Caco-2 (cell line): Measurements from ENCODE around the gene ABHD2. TPM values are rescaled to one million over a fixed set of nuclear protein-coding genes. Genes with fewer than 3 reads are reported as not detected.

Source experiments
- BruUV-seq: library from RNA; stranded (reverse); fragments of 400-500 nt; replicated peaks from 2 replicates; lab custom pipeline; 2021; lab: Mats Ljungman, UMichigan
- CTCF ChIA-PET: fragments of 300-600 bp; sonication (Branson Sonifier 250); formaldehyde crosslinking; loops from one replicate; lab custom pipeline; 2022; ENCODE audit warnings: antibody characterized with exemption; lab: Charles Lee
- POLR2A ChIA-PET: fragments of 300-600 bp; sonication (Branson Sonifier 250); formaldehyde crosslinking; loops from one replicate; lab custom pipeline; 2022; ENCODE audit warnings: antibody characterized with exemption; lab: Charles Lee
- DNase-seq, 2 experiments: peaks; one replicate each; pipeline versions ENCODE4 v3.0.0 to v3.0.0-alpha.2; 2020 to 2022
- H3K27me3 ChIP-seq: replicated peaks from 2 replicates; pipeline ENCODE4 v1.6.0; 2011; ENCODE audit warnings: low read length; ENCODE audit not compliant: control insufficient read depth, insufficient read depth
- H3K36me3 ChIP-seq: 2 replicates; pipeline ENCODE4 v1.5.1; 2011; ENCODE audit warnings: low read length; ENCODE audit not compliant: control insufficient read depth, insufficient read depth
- H3K4me1 ChIP-seq: fragments of 250-450 bp; sonication (Bioruptor Pico); 2 replicates; pipeline ENCODE4 v1.5.1; 2020; ENCODE audit warnings: mild to moderate bottlenecking
- H3K4me3 ChIP-seq: 2 replicates; pipeline ENCODE4 v1.5.1; 2011; ENCODE audit warnings: low read depth, mild to moderate bottlenecking, control low read depth, low read length
- H3K9me3 ChIP-seq: fragments of 250-450 bp; sonication (Bioruptor Pico); 2 replicates; pipeline ENCODE4 v1.5.1; 2020; ENCODE audit warnings: mild to moderate bottlenecking, moderate library complexity
- H3K27ac Mint-ChIP-seq: one replicate; pipeline ENCODE4 v1.8.0; 2022; ENCODE audit warnings: mixed read lengths; ENCODE audit not compliant: unreplicated experiment
- H3K27me3 Mint-ChIP-seq: one replicate; pipeline ENCODE4 v1.8.0; 2022; ENCODE audit warnings: mixed read lengths; ENCODE audit not compliant: insufficient read depth, unreplicated experiment
- H3K36me3 Mint-ChIP-seq: one replicate; pipeline ENCODE4 v1.8.0; 2022; ENCODE audit warnings: mild to moderate bottlenecking, mixed read lengths; ENCODE audit not compliant: insufficient read depth, unreplicated experiment
- H3K4me1 Mint-ChIP-seq: one replicate; pipeline ENCODE4 v1.8.0; 2022; ENCODE audit warnings: low read depth, mixed read lengths; ENCODE audit not compliant: unreplicated experiment
- H3K4me3 Mint-ChIP-seq: one replicate; pipeline ENCODE4 v1.8.0; 2022; ENCODE audit warnings: mild to moderate bottlenecking, moderate library complexity, mixed read lengths; ENCODE audit not compliant: unreplicated experiment
- H3K9me3 Mint-ChIP-seq: one replicate; pipeline ENCODE4 v1.8.0; 2022; ENCODE audit warnings: mixed read lengths; ENCODE audit not compliant: unreplicated experiment
- CTCF ChIP-seq, 2 experiments: fragments of 200-600 bp in 1 of 2; IDR thresholded peaks; 1 replicate in 1 of 2; 2 replicates in 1 of 2; pipeline versions ENCODE4 v1.5.1 to v1.8.0; 2011 to 2022; ENCODE audit warnings: antibody characterized with exemption in 1 of 2, control low read depth in 1 of 2, inconsistent platforms in 1 of 2, low read depth in 1 of 2, low read length in 1 of 2, mild to moderate bottlenecking in 1 of 2, moderate library complexity in 1 of 2; ENCODE audit not compliant: insufficient read depth in 1 of 2, severe bottlenecking in 1 of 2, unreplicated experiment in 1 of 2
- intact Hi-C: fragments of 100-400 bp; cut with micrococcal nuclease; formaldehyde crosslinking; loops from one replicate; pipeline ENCODE4 v1.10.0; 2022; ENCODE audit not compliant: unreplicated experiment
- total RNA-seq: library from RNA; stranded (reverse); gene quantifications from 2 replicates; pipeline ENCODE4 v1.2.3, GENCODE V29; 2022

Gene ABHD2
- total RNA-seq, 1 experiment from 2014 or later = 63.0 TPM

- TF ChIP-seq CTCF (IDR thresholded peaks at IDR 0.05; ENCODE audit: insufficient read depth in 1 of 2, low read depth in 1 of 2, low read length in 1 of 2, severe bottlenecking in 1 of 2, unreplicated experiment in 1 of 2) = no peak
- POLR2A ChIA-PET = no interaction called here
Observed at GRCh38 chr15:89198934-89199333, 110.7 kb downstream of the ABHD2 start.

GRCh38 chr15:89199746-89200145 is 111.5 kb downstream of the ABHD2 start:
- H3K4me3 Mint-ChIP-seq = no peak overlapping the region
- no peaks in the 10 kb centered on the region for H3K9me3 Mint-ChIP-seq
- no peaks in the 10 kb centered on the region for H3K4me1 Mint-ChIP-seq
- ChIA-PET POLR2A (no interaction called here), CTCF (interaction anchor here (1.0 to 1.2 kb wide), 2 partner anchors 22 to 165 kb away, joined by 3 to 5 read pairs; no protein-coding TSS in a partner anchor)
- H3K27me3 Mint-ChIP-seq = no peaks in the 10 kb centered on the region
- no TSS peak for BruUV-seq
- H3K4me1 ChIP-seq = no peaks in the 10 kb centered on the region
- TF ChIP-seq CTCF (IDR thresholded peaks at IDR 0.05; ENCODE audit: insufficient read depth in 1 of 2, low read depth in 1 of 2, low read length in 1 of 2, severe bottlenecking in 1 of 2, unreplicated experiment in 1 of 2) = no peak
- intact Hi-C loops = no loop called here
- peaks cover 17% of the 10 kb centered on the region for H3K36me3 Mint-ChIP-seq
- no peak for DNase-seq
- no peak overlapping the region for H3K27ac Mint-ChIP-seq
- H3K4me3 ChIP-seq = no peak overlapping the region
- no peaks in the 10 kb centered on the region for H3K27me3 ChIP-seq
- no peaks in the 10 kb centered on the region; the same call in 1 of the 2 replicates for H3K36me3 ChIP-seq
- no peaks in the 10 kb centered on the region for H3K9me3 ChIP-seq

More at GRCh38 chr15:89198934-89199333, 110.7 kb downstream of the ABHD2 start:
- Mint-ChIP-seq H3K9me3 (no peaks in the 10 kb centered on the region), H3K4me3 (no peak overlapping the region), H3K36me3 (peaks cover 17% of the 10 kb centered on the region), H3K27ac (no peak overlapping the region), H3K4me1 (no peaks in the 10 kb centered on the region), H3K27me3 (no peaks in the 10 kb centered on the region)
- CTCF ChIA-PET = no interaction called here
- Histone ChIP-seq H3K9me3 (no peaks in the 10 kb centered on the region), H3K4me1 (no peaks in the 10 kb centered on the region), H3K4me3 (no peak overlapping the region), H3K27me3 (no peaks in the 10 kb centered on the region), H3K36me3 (no peaks in the 10 kb centered on the region; the same call in 1 of the 2 replicates)
- intact Hi-C loops = no loop called here
- BruUV-seq = no TSS peak
- DNase-seq = no peak

- no peaks in the 10 kb centered on the region for H3K27me3 ChIP-seq
- no TSS peak for BruUV-seq
- no peaks in the 10 kb centered on the region for H3K9me3 Mint-ChIP-seq
- DNase-seq = no peak
- H3K27me3 Mint-ChIP-seq = no peaks in the 10 kb centered on the region
- no peaks in the 10 kb centered on the region for H3K9me3 ChIP-seq
- no peak overlapping the region for H3K27ac Mint-ChIP-seq
- no peak for TF ChIP-seq CTCF (IDR thresholded peaks at IDR 0.05; ENCODE audit: insufficient read depth in 1 of 2, low read depth in 1 of 2, low read length in 1 of 2, severe bottlenecking in 1 of 2, unreplicated experiment in 1 of 2)
- H3K4me1 ChIP-seq = no peaks in the 10 kb centered on the region
- POLR2A ChIA-PET = no interaction called here
- H3K4me1 Mint-ChIP-seq = no peaks in the 10 kb centered on the region
- H3K4me3 ChIP-seq = no peak overlapping the region
- no peak overlapping the region for H3K4me3 Mint-ChIP-seq
- H3K36me3 Mint-ChIP-seq = peaks cover 17% of the 10 kb centered on the region
- CTCF ChIA-PET = interaction anchor here (1.0 to 1.2 kb wide), 2 partner anchors 22 to 166 kb away, joined by 3 to 5 read pairs; no protein-coding TSS in a partner anchor
- no peaks in the 10 kb centered on the region; the same call in 1 of the 2 replicates for H3K36me3 ChIP-seq
- intact Hi-C loops = no loop called here
Observed at GRCh38 chr15:89200182-89200581, 111.9 kb downstream of the ABHD2 start.
